HG03103 (cell line): Measurements from ENCODE around the gene COQ10B.
"Not testable (repeated sequence)": the region's sequence is repeated elsewhere in the genome, so short reads cannot be mapped to it uniquely, and the experiment has no call there.

Source experiments
- ATAC-seq: cut with Tn5 transposase; IDR thresholded peaks from one replicate; pipeline ENCODE4 v1.9.1; 2021; ENCODE audit warnings: low read depth; ENCODE audit not compliant: unreplicated experiment

Gene COQ10B

DNA sequence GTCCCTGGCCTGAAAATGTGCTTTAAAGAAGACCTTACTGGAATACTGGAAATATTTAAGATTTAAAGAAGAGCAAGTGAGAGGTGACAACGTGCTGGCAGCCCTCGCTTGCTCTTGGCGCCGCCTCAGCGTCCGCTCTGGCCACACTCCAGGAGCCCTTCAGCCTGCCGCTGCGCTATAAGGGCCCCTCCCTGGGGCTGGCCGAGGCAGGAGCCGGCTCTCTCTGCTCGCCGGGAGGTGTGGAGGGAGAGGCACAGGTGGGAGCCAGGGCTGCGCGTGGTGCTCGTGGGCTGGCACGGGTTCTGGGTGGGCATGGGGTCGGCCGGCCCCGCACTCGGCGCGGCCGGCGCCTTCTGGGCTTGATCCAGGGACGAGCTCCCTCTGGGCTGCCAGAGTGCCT lies 2.9 kb upstream of the COQ10B start:
- no peak for ATAC-seq

DNA sequence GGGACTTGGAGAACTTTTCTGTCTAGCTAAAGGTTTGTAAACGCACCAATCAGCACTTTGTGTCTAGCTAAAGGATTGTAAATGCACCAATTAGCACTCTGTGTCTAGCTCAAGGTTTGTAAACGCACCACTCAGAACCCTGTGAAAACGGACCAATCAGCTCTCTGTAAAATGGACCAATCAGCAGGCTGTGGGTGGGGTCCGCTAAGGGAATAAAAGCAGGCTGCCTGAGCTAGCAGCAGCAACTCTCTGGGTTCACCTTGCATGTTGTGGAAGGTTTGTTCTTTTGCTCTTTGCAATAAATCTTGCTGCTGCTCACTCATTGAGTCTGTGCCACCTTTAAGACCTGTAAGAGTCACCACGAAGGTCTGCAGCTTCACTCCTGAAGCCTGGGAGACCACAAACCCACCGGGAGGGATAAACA lies 2.4 kb upstream of the COQ10B start:
- ATAC-seq: not testable (repeated sequence)

DNA sequence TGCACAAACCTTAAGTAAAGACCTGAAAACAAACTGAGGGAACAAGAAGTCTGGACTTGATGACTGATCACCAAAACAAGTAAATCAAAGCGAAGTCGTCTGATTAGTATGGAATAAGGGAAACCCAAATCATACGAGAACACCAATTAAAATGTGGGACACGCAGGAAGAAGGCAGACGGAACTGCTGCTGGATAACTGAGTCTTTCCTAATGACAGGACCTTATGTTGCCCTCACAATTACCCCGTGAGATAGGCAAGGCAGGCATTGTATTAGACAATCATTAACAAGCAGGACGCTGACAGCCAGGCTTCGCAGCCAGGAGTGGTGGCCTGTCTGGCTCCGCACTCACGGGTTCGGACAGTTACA lies 614 bp upstream of the COQ10B start:
- no peak for ATAC-seq

DNA sequence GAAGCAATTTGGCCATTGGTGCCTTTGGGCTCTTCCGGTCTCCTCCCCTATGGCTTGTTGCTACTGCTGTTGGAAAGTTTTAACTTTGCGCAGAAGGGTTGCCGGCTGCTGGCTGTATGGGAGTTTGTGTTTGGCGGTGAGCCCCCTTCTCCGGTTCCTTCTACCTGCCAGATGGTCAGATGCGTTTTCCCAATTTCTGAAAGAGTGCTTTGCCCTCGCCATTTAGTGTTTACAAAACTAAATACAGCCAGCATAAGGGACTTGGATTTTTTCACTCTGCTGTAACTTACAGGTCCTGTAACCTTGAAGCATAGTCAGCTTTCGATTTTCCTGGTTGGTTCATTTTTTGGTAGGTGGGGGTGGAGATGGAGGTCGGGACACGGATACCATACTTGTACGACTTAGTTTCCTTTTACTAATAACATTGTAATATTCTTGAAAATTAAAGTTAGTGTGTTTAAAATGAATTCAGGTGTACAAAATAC lies 604 bp downstream of the COQ10B start:
- peak; percentile 20 for ATAC-seq

DNA sequence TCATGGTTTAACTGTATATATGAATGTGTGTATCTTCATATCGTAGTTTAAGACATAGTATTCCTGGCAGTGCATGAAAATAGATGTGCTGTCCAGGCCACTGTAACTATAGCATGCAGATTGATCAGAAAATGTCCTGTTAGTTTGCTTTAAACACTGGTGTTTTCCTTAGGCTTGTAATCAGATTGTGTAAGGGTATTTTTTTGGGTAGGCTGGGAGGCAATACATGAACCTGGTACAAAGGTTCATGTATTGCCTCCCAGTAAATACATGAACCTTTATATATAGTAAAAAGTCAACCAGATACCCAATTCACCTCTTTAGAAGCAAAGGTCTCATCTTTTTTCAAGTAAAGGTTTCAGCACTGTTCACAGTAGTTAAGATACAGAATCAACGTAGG lies 1.6 kb downstream of the COQ10B start:
- ATAC-seq: no peak

DNA sequence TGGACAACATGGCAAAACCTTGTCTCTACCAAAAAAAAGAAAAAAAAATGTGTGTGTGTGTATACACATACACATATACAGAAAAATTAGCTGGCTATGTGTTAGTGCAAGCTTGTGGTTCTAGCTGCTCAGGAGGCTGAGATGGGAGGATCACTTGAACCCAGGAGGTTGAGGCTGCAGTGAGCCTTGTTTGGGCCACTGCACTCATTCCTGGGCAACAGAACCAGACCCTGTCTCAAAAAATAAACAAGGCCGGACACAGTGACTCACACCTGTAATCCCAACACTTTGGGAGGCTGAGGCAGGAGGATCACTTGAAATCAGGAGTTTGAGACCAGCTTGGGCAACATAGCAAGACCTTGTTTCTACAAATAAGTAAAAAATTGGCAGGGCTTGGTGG lies 2.1 kb downstream of the COQ10B start:
- no peak for ATAC-seq

DNA sequence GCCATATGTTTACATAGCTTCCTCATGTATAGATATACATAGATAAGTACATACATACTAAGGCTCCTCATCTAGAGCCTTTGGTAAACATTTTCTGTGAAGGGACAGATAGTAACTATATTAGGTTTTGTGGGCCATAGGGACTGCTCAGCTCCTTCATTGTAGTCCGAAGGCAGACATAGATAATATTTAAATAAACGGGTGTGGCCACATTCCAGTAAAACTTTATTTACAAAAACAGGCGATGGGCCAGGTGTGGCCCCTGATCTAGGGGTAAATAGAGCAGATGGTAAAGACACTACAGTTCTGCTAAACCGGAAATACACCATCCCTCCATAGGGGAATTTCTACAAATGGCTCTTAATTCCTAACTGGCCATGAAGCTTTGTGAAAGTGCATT lies 7.3 kb downstream of the COQ10B start:
- ATAC-seq: no peak

DNA sequence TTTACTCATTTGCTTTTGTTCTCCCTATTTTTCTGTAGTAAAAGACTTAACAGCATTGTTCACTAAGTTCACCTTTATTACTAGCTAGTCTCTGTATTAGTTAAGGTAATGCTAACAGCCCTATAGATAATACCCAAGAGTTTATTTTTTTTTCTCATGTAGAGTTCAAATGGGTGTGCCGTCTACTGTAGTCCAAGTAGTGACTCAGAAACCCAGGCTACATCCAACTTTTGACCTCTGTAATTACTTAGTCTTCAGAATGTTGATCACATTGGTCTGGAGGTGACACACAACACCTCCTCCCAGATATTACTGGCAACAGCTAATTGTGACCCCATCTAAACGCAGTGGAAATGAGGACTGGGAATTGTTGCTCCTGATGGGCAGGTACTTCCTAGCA lies 7.7 kb downstream of the COQ10B start:
- ATAC-seq: no peak

DNA sequence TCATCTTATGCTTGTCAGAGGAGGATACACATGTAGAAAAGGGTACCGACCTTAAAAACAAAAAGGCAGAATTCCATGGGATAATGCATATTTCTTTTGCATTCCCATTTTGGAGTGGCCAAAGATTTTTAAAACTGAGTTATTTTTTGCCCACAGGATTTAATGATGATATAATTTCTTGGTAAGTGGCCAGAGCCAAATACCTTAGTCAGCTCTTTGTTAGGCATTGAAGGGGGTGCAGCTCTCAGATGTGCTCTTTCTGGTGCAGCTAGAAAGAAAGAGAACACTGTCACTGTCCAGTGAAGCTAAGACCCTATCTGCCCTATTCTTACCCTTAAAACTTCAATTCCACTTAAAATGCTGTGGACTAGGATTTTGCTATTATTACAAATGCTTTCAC lies 10.8 kb downstream of the COQ10B start:
- no peak for ATAC-seq

DNA sequence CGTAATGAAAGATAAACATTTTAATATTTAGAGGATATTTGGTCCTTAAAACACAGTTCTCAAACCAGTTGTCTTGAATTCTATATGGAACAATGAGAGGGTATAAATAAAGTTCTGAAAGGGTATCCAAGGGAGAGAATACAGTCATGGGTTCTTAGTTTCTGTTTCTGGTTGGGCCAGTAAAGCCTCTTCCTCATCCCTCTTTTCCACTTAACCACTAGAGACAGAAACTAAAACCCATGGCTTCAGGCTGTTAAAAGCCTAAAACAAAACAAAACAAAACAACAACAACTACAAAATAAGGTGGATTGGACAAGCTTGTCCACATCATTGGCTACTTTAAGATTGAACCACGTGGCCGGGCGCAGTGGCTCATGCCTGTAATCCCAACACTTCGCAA lies 18.8 kb downstream of the COQ10B start:
- no peak for ATAC-seq

DNA sequence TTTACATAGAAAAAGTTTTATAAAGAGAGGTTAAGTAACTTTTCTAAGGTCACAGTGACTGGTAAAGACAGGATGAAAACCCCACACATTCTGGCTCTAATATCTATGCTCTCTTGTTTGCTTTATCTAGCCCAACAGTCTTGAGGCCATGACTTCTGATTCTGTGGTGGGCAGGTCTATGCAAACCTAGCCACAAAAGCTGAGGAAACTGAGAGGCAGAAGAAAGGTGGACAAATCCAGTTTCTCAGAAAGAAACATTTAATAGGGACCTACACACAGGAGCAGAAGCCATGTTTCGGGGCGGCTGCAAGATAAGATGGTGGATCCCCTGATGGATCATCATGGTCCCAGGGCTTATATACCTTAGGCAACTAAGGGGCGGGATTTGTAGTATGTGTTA lies 24.4 kb downstream of the COQ10B start:
- ATAC-seq: no peak

DNA sequence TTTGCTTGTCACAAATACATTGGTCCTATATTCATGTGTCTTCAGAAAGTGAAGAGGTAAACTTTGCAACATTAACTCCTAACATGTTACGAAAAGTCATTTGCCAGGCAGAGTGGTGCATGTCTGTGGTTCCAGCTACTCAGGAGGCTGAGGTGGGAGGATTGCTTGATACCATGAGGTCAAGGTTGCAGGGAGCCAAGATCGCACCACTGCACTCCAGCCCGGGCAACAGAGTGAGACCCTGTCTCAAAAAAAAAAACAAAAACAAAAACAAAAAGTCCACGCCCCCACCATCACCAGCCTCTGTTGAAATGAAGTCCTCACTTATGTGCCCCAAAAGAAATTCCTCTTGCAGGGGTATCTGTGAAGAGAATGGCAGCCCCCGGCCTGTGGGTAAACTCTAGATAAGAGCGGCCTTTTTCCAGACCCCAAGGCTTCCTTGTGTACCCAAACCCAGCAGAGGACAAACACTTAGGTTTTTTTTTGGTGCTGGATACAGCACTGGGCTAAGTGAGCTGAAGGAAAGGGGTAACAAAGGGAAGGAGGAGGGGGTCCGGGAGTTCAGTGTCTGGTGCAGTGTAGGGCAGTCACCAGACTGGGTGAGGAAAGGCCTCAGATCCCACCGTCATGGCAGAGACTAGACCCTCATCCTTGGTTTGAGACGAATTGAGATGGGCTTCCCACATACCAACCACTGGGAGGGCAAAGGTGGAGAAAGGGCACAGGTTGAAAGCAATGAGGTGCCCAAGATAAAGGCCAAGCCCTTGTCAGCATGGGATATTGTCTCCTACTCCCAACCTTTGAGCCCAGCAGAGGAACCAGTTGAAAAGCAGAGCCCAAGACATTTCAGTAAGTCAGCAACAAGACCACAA lies 27.0 kb downstream of the COQ10B start:
- no peak for ATAC-seq

DNA sequence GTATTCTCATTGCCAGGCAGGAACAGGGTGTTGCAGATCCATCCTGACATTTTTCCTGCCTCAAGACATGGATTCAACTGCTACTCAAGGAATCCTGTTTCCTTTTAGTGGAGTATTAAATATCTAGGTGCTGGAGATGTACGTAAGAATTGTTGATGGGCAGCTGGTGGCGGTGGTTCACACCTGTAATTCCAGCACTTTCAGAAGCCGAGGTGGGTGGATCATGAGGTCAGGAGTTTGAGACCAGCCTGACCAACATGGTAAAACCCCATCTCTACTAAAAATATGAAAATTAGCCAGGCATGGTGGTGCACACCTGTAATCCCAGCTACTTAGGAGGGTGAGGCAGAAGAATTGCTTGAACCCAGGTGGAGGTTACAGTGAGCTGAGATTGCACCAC lies 30.9 kb downstream of the COQ10B start:
- ATAC-seq: not testable (repeated sequence)

DNA sequence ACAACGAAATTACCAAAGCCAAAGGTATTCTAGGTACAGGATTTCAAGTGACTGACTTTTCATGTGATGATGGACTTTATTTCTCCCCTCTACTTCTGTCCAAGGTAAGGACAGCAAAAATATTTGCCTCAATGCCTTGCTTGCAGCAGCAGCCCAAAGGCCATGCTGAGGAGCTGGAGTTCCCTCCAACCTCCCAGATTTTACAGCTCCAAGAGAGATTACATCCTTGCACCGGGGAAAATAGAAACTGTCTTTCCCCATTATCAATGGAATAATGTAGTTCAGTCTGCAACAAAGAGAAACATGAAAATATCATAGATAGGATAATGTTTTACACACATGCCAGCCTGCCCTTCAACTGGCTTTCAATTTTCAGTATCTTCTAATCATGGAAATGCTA lies 32.8 kb downstream of the COQ10B start:
- no peak for ATAC-seq

DNA sequence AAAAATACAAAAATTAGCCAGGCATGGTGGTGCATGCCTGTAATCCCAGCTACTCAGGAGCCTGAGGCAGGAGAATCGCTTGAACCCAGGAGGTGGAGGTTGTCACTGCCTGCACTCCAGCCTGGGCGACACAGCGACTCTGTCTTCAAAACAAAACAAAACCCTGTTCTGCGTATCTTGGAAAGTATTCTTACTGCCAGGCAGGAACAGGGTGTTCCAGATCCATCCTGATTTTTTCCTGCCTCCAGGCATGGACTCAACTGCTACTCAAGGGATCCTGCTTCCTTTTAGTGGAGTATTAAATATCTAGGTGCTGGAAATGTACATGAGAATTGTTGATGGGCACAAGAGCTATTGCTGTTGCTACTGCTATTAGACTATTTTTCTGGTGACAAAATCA lies 34.0 kb downstream of the COQ10B start:
- no peak for ATAC-seq

DNA sequence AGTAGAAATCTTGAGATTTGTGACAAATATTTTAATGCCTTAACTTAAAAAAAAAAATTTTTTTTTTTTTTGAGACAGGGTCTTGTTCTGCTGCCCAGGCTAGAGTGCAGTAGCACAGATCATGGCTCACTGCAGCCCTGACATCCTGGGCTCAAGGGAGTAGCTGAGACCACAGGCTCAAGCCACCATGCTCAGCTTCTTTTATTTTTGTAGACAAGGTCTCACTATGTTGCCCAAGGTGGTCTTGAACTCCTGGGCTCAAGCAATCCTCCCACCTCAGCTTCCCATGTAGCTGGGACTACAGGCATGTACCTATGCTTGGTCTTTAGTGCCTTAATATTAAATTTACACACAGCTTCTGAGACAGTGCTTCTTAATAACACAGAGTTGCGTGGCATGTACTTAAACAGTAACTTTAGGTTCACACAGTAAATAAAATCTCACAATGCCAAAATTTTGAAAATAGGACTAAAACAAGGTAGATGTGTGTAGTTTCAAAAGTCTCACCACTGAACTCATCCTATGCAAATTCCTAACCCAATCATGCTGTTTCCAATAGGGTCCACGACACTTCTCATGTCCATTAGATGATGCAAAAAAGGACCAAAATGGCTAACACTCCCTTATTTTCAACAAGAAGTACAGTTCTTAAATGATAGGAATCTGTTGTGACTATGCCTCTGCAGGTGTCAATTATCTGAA lies 42.2 kb downstream of the COQ10B start:
- no peak for ATAC-seq

DNA sequence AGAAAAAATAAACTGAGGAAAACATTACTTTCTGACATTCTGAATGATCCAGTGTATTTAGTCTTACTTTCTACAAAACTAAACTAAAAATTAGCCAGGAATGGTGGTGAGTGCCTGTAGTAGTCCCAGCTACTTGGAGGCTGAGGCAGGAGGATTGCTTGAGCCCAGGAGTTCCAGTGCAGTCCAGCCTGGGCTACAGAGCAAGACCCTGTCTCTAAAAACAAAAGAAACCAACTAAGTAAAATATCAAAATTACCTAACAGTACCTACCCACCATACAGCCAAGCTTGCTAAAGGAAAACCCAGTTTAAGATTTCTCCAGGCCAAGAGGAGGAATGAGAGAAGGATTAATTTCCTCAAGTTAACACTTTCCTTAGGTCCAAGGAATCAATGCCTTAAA lies 43.3 kb downstream of the COQ10B start:
- ATAC-seq: no peak

DNA sequence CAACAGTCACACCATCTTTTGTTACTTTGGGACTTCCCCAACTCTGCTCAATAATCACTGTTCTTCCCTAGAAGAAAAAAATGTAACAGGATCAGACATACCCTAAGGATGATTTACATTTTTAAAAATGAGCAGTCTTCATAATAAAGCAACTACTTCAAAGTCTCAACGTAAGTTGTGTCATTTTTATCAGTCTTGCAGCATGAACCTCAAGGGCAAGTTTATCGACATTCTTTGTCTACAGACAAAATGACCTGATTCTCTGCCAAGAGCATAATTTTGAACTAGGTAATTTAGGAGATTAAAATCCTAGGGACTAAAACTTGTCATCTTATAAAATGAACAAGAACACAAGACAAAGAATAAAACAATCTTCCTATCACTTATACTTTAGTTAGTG lies 44.0 kb downstream of the COQ10B start:
- ATAC-seq: no peak

DNA sequence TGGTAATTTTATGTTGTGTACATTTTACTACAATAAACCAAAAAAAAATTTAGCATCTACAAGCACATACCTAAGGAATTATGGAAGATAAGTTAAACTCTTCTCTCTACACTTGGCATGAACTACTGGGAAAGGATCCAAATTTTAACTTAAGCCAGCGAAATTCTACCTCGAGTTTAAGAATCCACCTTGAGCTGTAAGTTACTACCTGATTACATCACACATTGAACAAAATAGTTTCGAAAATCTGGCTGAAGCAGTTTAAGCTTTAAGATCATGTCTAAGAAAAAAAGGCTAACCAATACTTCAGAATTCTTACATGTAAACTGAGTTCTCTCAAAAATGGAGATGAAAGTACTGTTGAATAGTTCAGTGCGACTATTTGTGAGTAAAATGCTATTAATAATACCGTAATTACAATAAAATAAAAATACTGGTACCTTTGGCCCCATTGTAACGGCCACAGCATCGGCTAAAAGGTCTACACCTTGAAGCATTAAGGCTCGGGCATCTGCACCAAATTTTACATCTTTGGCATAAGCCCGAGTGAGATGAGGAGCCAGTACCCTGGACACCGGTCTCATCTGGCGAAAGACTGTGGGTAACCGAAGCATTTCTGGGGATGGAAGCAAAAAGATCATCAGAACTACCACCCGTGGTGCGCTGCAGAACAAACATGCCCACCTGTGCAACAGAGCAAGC lies 45.0 kb downstream of the COQ10B start:
- no peak for ATAC-seq

DNA sequence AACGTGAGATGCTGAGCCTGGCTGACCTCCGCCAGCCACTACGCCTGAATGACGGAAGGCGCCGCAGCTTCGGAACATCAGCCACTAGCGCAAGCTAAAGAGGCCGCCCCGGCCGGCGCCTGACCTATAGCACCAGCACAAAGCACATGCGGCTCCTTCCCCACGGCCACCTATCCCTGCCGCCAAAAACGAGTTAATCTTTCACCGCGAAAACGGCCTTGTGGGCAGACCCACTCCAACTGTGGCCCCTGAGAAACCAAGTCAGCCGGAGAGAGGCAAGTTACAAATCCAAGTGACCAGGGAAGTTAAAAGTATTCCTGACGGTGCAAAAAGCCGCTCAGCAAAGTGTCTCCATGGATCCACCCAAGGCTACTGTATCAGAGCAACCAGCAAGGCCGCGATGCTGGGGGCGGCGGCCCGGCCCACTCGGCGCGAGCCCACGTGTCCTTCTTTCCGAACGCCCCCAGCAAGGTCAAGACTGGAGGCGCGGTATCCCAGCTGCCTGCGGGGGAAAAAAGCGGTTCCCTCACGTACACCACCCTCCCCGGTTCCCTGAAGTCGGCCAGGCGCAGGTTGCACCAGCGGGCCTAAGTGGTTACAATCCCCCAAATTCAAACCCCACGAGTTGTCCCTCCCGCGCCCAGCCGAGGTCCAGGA lies 45.7 kb downstream of the COQ10B start:
- peak; percentile 14 for ATAC-seq
